Measurements from ENCODE around the gene GLCCI1.

GLCCI1 gene

DNA sequence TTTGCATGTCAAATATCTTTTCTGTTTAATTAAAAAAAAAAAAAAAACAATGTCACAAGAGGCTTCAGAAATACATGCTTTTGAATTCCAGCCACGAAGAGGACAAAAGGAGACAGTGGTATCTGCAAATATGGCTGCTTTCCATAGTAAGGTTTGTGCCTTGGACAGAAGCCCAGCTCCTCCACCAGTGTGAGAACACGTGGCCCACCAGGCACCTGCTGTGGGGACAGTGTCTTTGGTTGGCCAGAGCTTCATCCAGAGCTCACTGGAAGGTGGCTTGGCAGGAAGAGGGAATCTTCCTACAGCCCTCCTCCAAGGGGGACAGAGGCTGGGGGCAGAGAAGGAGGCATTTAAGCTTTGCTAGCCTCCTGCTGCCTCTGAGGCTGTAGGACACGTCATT is 144.6 kb downstream of the GLCCI1 start:
- peaks cover 7% of the 10 kb centered on the region for H3K9me3 ChIP-seq (ENCODE audit: severe bottlenecking)
- no peak for DNase-seq
- TF ChIP-seq, protein P1, sequence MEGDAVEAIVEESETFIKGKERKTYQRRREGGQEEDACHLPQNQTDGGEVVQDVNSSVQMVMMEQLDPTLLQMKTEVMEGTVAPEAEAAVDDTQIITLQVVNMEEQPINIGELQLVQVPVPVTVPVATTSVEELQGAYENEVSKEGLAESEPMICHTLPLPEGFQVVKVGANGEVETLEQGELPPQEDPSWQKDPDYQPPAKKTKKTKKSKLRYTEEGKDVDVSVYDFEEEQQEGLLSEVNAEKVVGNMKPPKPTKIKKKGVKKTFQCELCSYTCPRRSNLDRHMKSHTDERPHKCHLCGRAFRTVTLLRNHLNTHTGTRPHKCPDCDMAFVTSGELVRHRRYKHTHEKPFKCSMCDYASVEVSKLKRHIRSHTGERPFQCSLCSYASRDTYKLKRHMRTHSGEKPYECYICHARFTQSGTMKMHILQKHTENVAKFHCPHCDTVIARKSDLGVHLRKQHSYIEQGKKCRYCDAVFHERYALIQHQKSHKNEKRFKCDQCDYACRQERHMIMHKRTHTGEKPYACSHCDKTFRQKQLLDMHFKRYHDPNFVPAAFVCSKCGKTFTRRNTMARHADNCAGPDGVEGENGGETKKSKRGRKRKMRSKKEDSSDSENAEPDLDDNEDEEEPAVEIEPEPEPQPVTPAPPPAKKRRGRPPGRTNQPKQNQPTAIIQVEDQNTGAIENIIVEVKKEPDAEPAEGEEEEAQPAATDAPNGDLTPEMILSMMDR (IDR thresholded peaks at IDR 0.05; ENCODE audit: low read depth, low read length) = no peak
- no peak overlapping the region for H3K27ac ChIP-seq
- H3K4me3 ChIP-seq (ENCODE audit: low read depth, low read length) = no peak overlapping the region
- no peaks in the 10 kb centered on the region for H3K36me3 ChIP-seq
- H3K27me3 ChIP-seq (ENCODE audit: insufficient read depth, low read depth, severe bottlenecking) = no peaks in the 10 kb centered on the region

DNA sequence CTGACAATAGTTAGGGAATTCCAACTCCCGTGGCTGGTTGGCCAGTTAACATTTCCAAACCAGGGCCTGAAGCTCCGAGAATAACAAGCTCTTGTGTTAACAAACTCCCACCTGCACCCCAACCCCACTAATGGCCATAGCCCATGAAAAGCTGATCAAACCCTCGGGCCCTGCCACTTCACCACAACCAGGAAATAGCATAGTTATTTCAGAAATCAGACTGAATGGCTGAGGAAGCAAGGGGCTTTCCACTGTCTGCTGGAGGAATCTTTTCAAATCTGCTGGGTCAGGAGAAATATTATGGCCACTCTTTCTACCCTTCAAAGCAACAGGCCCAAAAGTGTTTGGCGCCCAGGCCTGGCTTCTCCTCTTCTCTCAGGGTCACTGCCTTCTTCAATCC is 145.6 kb downstream of the GLCCI1 start:
- Histone ChIP-seq H3K4me3 (ENCODE audit: low read depth, low read length) (no peak overlapping the region), H3K36me3 (no peaks in the 10 kb centered on the region), H3K27me3 (ENCODE audit: insufficient read depth, low read depth, severe bottlenecking) (no peaks in the 10 kb centered on the region), H3K9me3 (ENCODE audit: severe bottlenecking) (peaks cover 7% of the 10 kb centered on the region), H3K27ac (no peak overlapping the region)
- TF ChIP-seq, protein P1 (IDR thresholded peaks at IDR 0.05; ENCODE audit: low read depth, low read length) = no peak
- no peak for DNase-seq

DNA sequence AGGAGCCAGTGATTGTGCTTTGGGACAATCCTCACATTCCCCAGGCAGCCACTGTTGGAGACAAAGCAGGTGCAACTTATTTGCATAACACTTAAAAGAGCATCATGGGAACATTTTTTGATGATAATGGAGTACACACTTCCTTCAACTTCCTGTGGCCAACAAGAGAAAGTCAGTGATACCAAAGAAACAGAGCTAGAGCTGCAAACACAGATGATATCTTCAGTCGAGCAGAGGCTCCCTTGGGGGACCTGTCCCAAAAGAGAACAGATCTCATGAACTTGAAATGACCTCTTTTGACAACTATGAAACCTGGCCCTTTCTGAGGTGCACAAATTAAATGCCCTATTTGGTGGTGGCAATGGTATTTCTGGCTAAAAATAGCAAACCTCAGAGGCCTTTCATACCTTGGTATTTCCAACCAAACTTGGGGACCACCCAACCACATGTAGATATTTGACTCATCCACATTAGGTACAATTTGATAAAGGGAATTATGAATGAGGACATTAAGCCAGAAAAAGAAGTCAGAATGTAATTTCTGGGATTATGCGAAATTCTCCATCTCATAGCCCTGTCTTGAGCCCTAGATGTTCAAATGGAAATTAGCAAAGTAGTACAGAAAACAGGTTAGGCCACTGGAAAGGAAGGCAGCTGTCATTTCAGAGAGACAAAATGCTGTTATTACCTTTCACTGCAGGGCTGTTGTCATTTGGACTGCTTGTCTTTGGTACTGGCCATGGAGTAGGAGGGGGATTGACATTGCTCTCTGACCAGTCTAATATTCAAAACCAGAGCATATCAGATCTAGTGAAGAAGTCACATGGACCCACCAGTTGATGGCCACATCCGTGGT is 147.2 kb downstream of the GLCCI1 start:
- Histone ChIP-seq H3K27me3 (ENCODE audit: insufficient read depth, low read depth, severe bottlenecking) (no peaks in the 10 kb centered on the region), H3K36me3 (no peaks in the 10 kb centered on the region), H3K4me3 (ENCODE audit: low read depth, low read length) (no peak overlapping the region), H3K9me3 (ENCODE audit: severe bottlenecking) (peaks cover 7% of the 10 kb centered on the region), H3K27ac (no peak overlapping the region)
- no peak for DNase-seq
- TF ChIP-seq, protein P1 (IDR thresholded peaks at IDR 0.05; ENCODE audit: low read depth, low read length) = no peak

DNA sequence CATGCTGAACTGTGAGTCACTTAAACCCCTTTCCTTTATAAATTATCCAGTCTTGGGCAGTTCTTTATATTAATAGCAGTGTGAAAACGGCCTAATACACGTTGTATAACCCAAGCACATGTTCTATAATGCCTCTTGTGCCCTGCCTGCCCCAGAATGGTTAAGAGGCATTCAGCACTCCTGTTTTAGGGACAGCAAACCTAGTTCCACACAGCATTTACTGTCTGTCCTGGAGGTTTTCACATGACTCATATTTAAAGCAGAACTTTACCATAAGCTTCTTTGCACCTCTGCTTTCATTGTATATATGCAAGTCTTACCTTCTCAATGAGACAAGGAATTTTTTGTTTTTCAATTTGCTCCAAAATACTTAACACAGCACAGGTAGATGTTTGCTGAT is 148.6 kb downstream of the GLCCI1 start:
- Histone ChIP-seq H3K27ac (no peak overlapping the region), H3K4me3 (ENCODE audit: low read depth, low read length) (no peak overlapping the region), H3K27me3 (ENCODE audit: insufficient read depth, low read depth, severe bottlenecking) (no peaks in the 10 kb centered on the region), H3K9me3 (ENCODE audit: severe bottlenecking) (peaks cover 7% of the 10 kb centered on the region), H3K36me3 (no peaks in the 10 kb centered on the region)
- DNase-seq = no peak
- TF ChIP-seq, protein P1 (IDR thresholded peaks at IDR 0.05; ENCODE audit: low read depth, low read length) = no peak

DNA sequence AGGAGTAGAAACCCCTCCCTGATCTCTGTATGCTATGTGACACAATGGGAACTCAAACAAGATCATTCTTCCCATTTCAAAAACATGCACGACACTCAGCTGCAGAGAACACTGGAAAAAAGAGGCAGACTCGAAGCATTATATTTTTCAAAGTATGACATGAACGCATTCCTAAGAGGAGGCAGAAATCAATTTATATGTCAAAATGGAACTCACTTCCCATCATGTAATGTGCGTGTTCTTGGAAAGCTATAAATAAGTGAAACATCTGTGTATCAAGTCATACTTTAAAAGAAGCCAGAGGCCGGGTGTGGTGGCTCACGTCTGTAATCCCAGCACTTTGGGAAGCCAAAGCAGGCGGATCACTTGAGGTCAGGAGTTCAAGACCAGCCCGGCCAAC is 150.7 kb downstream of the GLCCI1 start:
- no peaks in the 10 kb centered on the region for H3K9me3 ChIP-seq (ENCODE audit: severe bottlenecking)
- no peaks in the 10 kb centered on the region for H3K27me3 ChIP-seq (ENCODE audit: insufficient read depth, low read depth, severe bottlenecking)
- no peaks in the 10 kb centered on the region for H3K36me3 ChIP-seq
- no peak overlapping the region for H3K4me3 ChIP-seq (ENCODE audit: low read depth, low read length)
- no peak overlapping the region for H3K27ac ChIP-seq
- no peak for DNase-seq
- TF ChIP-seq, protein P1 (IDR thresholded peaks at IDR 0.05; ENCODE audit: low read depth, low read length) = no peak
